NB4 (cell line): Measurements from ENCODE around the gene NTN4.

Experiments used
- DNase-seq: peaks from one replicate; pipeline ENCODE4 v3.0.0; 2010; ENCODE audit warnings: low read depth
- H3K4me3 ChIP-seq: one replicate; pipeline ENCODE4 v1.5.1; 2011; ENCODE audit warnings: mild to moderate bottlenecking, low read depth, low read length, moderate library complexity
- MAX ChIP-seq: IDR thresholded peaks from 2 replicates; pipeline ENCODE4 v1.6.1; 2011; ENCODE audit warnings: low read depth, low read length
- MYC ChIP-seq: IDR thresholded peaks from 2 replicates; pipeline ENCODE4 v1.6.1; 2011; ENCODE audit warnings: low read depth, low read length
- POLR2A ChIP-seq: IDR thresholded peaks from 2 replicates; pipeline ENCODE4 v1.6.1; 2011; ENCODE audit warnings: mild to moderate bottlenecking; ENCODE audit not compliant: insufficient read length; ENCODE audit errors: extremely low read depth
- TF ChIP-seq, protein P1 (sequence below): IDR thresholded peaks from one replicate; pipeline ENCODE4 v1.5.1; 2012; ENCODE audit warnings: low read depth, low read length

The NTN4 gene

GRCh38 chr12:95634622-95635621 is 155.6 kb downstream of the NTN4 start:
- TF ChIP-seq, protein P1, sequence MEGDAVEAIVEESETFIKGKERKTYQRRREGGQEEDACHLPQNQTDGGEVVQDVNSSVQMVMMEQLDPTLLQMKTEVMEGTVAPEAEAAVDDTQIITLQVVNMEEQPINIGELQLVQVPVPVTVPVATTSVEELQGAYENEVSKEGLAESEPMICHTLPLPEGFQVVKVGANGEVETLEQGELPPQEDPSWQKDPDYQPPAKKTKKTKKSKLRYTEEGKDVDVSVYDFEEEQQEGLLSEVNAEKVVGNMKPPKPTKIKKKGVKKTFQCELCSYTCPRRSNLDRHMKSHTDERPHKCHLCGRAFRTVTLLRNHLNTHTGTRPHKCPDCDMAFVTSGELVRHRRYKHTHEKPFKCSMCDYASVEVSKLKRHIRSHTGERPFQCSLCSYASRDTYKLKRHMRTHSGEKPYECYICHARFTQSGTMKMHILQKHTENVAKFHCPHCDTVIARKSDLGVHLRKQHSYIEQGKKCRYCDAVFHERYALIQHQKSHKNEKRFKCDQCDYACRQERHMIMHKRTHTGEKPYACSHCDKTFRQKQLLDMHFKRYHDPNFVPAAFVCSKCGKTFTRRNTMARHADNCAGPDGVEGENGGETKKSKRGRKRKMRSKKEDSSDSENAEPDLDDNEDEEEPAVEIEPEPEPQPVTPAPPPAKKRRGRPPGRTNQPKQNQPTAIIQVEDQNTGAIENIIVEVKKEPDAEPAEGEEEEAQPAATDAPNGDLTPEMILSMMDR, result no peak
- H3K4me3 ChIP-seq, result no peak overlapping the region
- no peak for DNase-seq

DNA sequence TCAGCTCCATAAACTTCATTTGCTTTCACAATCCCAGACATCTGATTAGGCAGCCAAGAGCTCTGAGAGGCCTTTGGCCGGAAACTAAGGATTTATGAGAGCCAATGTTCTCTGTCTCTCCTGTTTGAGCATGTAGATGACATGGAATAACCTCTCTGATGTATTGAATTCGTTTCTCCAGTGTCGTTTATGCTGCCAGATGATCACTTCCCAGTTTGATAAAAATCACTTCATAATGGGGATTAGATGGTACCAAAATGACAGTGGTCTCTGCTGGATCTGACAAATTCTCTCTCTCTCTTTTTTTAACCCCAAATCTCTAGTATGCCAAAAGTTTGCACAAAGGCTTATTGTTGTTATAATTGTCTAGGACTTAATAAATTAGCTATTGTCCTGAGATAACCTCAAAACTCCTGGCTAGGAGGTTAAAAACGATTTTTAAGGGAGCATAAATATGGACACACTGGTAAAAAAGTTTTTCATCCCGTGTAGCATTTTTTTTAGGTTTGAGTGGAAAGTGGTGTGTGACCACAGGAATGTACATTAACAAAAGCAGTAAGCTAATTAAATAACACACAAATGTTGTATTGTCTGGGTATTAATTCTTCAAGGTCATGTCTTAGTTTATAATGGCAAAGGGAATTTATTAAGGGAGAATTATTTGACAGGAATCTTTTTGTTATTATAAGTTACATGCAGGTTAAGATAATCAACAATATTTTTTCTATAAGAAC is 156.7 kb downstream of the NTN4 start:
- no peak for DNase-seq
- TF ChIP-seq POLR2A, result no peak
- no peak overlapping the region for H3K4me3 ChIP-seq

- peak; percentile 59 for DNase-seq
- TF ChIP-seq POLR2A, result no peak
- no peak for TF ChIP-seq MAX
- no peak for TF ChIP-seq MYC
- TF ChIP-seq, protein P1, result no peak
- H3K4me3 ChIP-seq, result no peak overlapping the region
These were observed 157.4 kb downstream of the NTN4 start for GRCh38 chr12:95633049-95633731.

GRCh38 chr12:95630496-95630895 is 160.1 kb downstream of the NTN4 start:
- TF ChIP-seq POLR2A, result no peak
- TF ChIP-seq, protein P1, result no peak
- H3K4me3 ChIP-seq, result no peak overlapping the region
- no peak for DNase-seq

DNA sequence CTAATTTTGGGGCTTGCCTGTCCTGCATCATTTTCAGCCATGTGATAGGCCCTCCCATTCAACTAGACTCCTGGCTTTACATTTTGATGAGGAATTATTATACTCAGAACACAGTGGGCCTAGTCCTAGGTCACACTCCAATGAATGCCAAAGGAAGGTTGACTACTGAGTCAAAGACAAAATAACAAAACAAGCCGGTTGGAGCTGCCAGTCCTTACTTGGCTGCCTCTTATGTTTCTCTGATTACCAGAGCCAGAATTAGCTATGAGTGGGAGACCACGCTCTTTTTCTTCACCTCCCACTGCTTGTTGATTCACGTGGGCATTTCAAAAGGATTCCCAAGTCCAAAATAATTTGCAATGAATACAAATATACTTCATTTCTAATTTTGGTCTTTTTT is 161.2 kb downstream of the NTN4 start:
- no peak overlapping the region for H3K4me3 ChIP-seq
- TF ChIP-seq MYC (no peak), POLR2A (no peak), MAX (no peak)
- TF ChIP-seq, protein P1, result no peak
- DNase-seq, result no peak

GRCh38 chr12:95626854-95627253 is 163.7 kb downstream of the NTN4 start:
- H3K4me3 ChIP-seq, result no peak overlapping the region
- no peak for DNase-seq
- TF ChIP-seq, protein P1, result no peak
- TF ChIP-seq MYC, result no peak
- TF ChIP-seq MAX, result no peak
- TF ChIP-seq POLR2A, result no peak
